Left lung (tissue), 10 donors: ENCODE data around the gene PBX1. TPM values are rescaled to one million over a fixed set of nuclear protein-coding genes. Genes with fewer than 3 reads are reported as not detected.

Source experiments
- ATAC-seq: fragments of 200-7000 bp; cut with Tn5 transposase; one replicate; pipeline ENCODE4 v1.9.1; 2020; ENCODE audit warnings: moderate library complexity
- DNase-seq, 4 donors: peaks; one replicate each; pipeline ENCODE4 v3.0.0-alpha.2; 2013 to 2020
- H3K27ac ChIP-seq, 2 donors: fragments of 200-600 bp; sonication (generic) in 1 of 2; one replicate each; pipeline versions ENCODE4 v1.5.0 to v1.8.0; 2020 to 2021
- H3K27me3 ChIP-seq, 2 donors: fragments of 200-600 bp; sonication (generic) in 1 of 2; one replicate each; pipeline versions ENCODE4 v1.5.0 to v1.8.0; 2020 to 2021
- H3K36me3 ChIP-seq, 2 donors: fragments of 200-600 bp; sonication (generic) in 1 of 2; one replicate each; pipeline versions ENCODE4 v1.5.0 to v1.8.0; 2020 to 2021
- H3K4me1 ChIP-seq, 2 donors: fragments of 200-600 bp; one replicate each; pipeline ENCODE4 v1.8.0; 2021
- H3K4me3 ChIP-seq, 2 donors: fragments of 200-600 bp; sonication (generic) in 1 of 2; one replicate each; pipeline versions ENCODE4 v1.5.0 to v1.8.0; 2020 to 2021; ENCODE audit warnings: mild to moderate bottlenecking in 1 of 2
- H3K9me3 ChIP-seq, 2 donors: fragments of 200-600 bp; sonication (generic) in 1 of 2; one replicate each; pipeline versions ENCODE4 v1.5.0 to v1.8.0; 2020 to 2021
- intact Hi-C, 2 donors: fragments of 100-400 bp; cut with DNase I; formaldehyde crosslinking; loops; one replicate each; pipeline versions ENCODE4 v1.11.2 to v1.14.2; 2022
- polyA plus RNA-seq, 6 donors: library from polyadenylated mRNA; unstranded; fragments of 120-200 nt; gene quantifications; one replicate each; pipeline ENCODE4 v1.2.1, GENCODE V29; 2013; ENCODE audit not compliant: insufficient read length in 6 of 6
- total RNA-seq, 2 donors: library from RNA; stranded (reverse); fragmentation: NEBNext Ultra II Directional; extraction: Animal tissue kit (Norgen Biotek cat#: 25700); gene quantifications; one replicate each; pipeline ENCODE4 v1.2.1, GENCODE V29; 2021
- TF ChIP-seq, protein P1 (sequence below), 2 donors: fragments of 200-600 bp; sonication (generic) in 1 of 2; IDR thresholded peaks; one replicate each; pipeline versions ENCODE4 v1.5.0 to v1.8.0; 2021; ENCODE audit warnings: antibody characterized with exemption in 2 of 2
- donor health status: DM: no; HTN: yes; CAD: no.
- donor health status: DM: no; HTN: no; CAD: no.

Gene PBX1
- total and polyA plus RNA-seq, 8 donors = 44.5 to 133 (median 127) TPM

DNA sequence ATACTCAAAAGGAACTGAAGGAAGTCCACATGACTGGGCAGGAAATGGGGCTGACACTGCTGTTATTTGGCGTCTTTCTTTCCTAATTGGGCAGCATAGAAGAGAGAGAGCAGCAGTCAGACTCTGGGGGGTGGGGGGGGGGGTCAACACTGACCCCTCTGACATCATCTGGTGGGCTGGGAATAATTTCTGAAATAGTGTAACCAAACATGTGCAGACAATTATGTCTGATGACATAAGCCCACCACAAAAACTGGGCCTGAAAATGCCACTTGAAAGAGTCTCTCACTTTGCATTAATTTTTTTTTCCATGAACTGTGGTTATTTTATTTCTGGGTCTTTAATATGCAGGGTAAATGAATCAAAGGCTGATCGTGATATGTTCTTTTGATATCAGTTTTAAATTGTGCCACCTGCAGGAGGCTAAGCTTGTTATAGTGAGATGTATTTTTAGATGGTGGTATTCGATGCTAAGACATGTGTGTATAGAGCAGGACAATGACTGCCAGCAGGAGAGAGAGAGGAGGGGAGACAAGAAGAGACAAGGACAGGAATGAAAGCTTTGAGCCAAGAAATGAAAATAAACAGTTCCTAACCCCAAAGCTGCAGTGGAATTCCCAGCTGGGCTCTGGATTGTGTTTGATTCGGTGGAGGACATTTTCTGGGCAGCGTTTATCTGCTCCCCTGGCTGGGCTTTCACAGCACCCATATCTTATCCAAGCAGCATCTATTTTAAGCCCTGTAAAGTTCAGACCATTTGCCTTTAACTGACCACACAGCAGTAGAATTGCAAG lies 264.7 kb downstream of the PBX1 start:
- H3K4me1 ChIP-seq = peaks cover 0 to 5% of the 10 kb centered on the region in 2 donors
- intact Hi-C loops = no loop called here
- peak in 2 of 4 donors; percentile 44 to 52 for DNase-seq
- peak; percentile 24 for ATAC-seq
- H3K9me3 ChIP-seq = no peaks in the 10 kb centered on the region
- H3K27ac ChIP-seq = peak overlapping the region in 1 of 2 donors; percentile 30
- no peaks in the 10 kb centered on the region for H3K27me3 ChIP-seq
- no peak overlapping the region for H3K4me3 ChIP-seq
- peaks cover 0 to 4% of the 10 kb centered on the region in 2 donors for H3K36me3 ChIP-seq
- TF ChIP-seq, protein P1, sequence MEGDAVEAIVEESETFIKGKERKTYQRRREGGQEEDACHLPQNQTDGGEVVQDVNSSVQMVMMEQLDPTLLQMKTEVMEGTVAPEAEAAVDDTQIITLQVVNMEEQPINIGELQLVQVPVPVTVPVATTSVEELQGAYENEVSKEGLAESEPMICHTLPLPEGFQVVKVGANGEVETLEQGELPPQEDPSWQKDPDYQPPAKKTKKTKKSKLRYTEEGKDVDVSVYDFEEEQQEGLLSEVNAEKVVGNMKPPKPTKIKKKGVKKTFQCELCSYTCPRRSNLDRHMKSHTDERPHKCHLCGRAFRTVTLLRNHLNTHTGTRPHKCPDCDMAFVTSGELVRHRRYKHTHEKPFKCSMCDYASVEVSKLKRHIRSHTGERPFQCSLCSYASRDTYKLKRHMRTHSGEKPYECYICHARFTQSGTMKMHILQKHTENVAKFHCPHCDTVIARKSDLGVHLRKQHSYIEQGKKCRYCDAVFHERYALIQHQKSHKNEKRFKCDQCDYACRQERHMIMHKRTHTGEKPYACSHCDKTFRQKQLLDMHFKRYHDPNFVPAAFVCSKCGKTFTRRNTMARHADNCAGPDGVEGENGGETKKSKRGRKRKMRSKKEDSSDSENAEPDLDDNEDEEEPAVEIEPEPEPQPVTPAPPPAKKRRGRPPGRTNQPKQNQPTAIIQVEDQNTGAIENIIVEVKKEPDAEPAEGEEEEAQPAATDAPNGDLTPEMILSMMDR (IDR thresholded peaks at IDR 0.05) = no peak

DNA sequence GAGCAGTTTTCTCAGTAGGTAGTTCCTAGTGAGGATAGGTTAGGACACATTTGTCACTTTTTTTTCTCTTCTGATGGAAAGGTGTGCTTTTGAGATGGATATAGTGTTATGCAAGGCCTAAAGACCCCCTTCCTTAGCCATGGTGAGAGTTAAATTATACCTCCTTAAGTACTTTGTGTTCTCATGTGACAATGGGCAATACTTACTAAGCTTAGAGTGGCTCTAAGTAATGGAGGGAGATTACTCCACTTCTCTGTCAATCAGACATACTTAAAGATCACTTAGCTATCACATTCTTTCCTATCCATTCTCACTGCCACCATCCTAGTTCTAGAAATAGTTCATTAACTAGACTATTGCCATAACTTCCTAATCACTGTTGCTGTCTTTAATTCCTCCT lies 265.6 kb downstream of the PBX1 start:
- ATAC-seq (no peak), DNase-seq (no peak)
- peaks cover 0 to 4% of the 10 kb centered on the region in 2 donors for H3K36me3 ChIP-seq

GRCh38 chr1:164830628-164831027 lies 271.6 kb downstream of the PBX1 start:
- intact Hi-C loops = no loop called here
- ATAC-seq = no peak
- no peaks in the 10 kb centered on the region for H3K9me3 ChIP-seq
- no peak for DNase-seq
- no peaks in the 10 kb centered on the region for H3K4me1 ChIP-seq
- H3K27ac ChIP-seq = no peak overlapping the region
- no peak overlapping the region for H3K4me3 ChIP-seq
- TF ChIP-seq, protein P1 (IDR thresholded peaks at IDR 0.05) = no peak
- H3K36me3 ChIP-seq = no peaks in the 10 kb centered on the region
- no peaks in the 10 kb centered on the region for H3K27me3 ChIP-seq

More for the DNA sequence above, 265.6 kb downstream of the PBX1 start:
- no peak overlapping the region for H3K4me3 ChIP-seq
- peaks cover 0 to 5% of the 10 kb centered on the region in 2 donors for H3K4me1 ChIP-seq
- TF ChIP-seq, protein P1 (IDR thresholded peaks at IDR 0.05) = no peak
- intact Hi-C loops = no loop called here
- no peaks in the 10 kb centered on the region for H3K27me3 ChIP-seq
- H3K9me3 ChIP-seq = no peaks in the 10 kb centered on the region
- H3K27ac ChIP-seq = no peak overlapping the region

DNA sequence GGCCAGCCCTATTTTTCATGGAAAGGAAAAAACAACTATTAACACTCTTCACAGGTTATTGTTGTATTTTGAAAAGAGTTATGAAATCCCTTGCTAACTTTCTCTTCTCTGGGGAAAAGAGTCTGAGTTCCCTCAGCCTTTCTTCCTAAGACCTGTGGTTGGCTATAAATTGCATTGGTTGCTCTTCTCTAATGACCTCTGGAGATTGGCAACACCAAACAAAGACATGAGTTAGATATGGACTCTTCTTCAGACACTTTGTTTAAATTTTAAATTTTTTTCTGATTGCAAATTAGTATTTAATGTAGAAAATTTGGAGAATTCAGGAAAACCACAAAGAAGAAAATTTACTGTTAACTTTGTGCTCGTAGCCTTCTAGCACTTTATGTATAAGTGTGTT lies 275.7 kb downstream of the PBX1 start:
- H3K27ac ChIP-seq = no peak overlapping the region
- DNase-seq (no peak), ATAC-seq (no peak)
- no peaks in the 10 kb centered on the region for H3K9me3 ChIP-seq
- no peak overlapping the region for H3K4me3 ChIP-seq
- no peaks in the 10 kb centered on the region for H3K4me1 ChIP-seq
- H3K36me3 ChIP-seq = no peaks in the 10 kb centered on the region
- no peaks in the 10 kb centered on the region for H3K27me3 ChIP-seq
- TF ChIP-seq, protein P1 (IDR thresholded peaks at IDR 0.05) = no peak
- intact Hi-C loops = no loop called here

DNA sequence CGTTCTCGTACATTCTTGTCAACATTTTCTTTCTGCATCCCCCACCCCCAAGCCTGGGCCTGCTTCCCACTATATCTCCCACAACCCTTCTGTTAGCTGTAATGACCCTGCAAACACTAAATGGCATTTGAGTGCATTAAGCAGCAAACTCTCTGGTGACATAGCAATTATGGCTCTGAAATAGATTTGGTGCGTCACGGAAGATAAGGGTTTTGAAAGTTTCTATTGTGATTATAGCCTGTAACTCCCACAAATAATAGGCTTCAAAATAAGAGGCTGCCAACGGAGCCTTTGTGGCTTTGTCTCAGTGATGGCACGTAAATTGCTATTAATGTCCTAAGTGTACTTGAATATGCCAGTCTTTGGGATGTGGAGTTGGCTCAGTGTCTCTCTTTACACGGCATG lies 277.6 kb downstream of the PBX1 start:
- intact Hi-C loops = no loop called here
- no peak for ATAC-seq
- TF ChIP-seq, protein P1 (IDR thresholded peaks at IDR 0.05) = no peak
- peak in 2 of 4 donors; percentile 13 to 27 for DNase-seq
- H3K4me1 ChIP-seq = no peaks in the 10 kb centered on the region
- H3K27ac ChIP-seq = no peak overlapping the region
- no peaks in the 10 kb centered on the region for H3K9me3 ChIP-seq
- H3K36me3 ChIP-seq = no peaks in the 10 kb centered on the region
- no peak overlapping the region for H3K4me3 ChIP-seq
- H3K27me3 ChIP-seq = no peaks in the 10 kb centered on the region
